Urinary bladder (tissue), 4 donors: ENCODE measurements around the gene RAI2. TPM values are rescaled to one million over a fixed set of nuclear protein-coding genes. Genes with fewer than 3 reads are reported as not detected.

Experiments used
- DNase-seq: peaks from one replicate; pipeline ENCODE4 v3.0.0-alpha.2; 2015; ENCODE audit errors: extremely low spot score
- H3K27ac ChIP-seq: one replicate; pipeline ENCODE4 v1.5.1; 2013; ENCODE audit warnings: low read depth, mild to moderate bottlenecking, moderate library complexity
- H3K36me3 ChIP-seq: one replicate; pipeline ENCODE4 v1.6.1; 2013; ENCODE audit warnings: mild to moderate bottlenecking, moderate library complexity; ENCODE audit not compliant: insufficient read depth
- H3K4me1 ChIP-seq: one replicate; pipeline ENCODE4 v1.6.1; 2013; ENCODE audit warnings: mild to moderate bottlenecking, moderate library complexity; ENCODE audit not compliant: insufficient read depth
- H3K4me3 ChIP-seq: one replicate; pipeline ENCODE4 v1.5.1; 2013; ENCODE audit warnings: low read depth, low read length
- WGBS: extraction: QIAGEN DNeasy Blood & Tissue Kit; methylation state at CpG from one replicate; pipeline ENCODE4 v1.1.7; 2013; 5-methylcytosine and 5-hydroxymethylcytosine counted together
- polyA plus RNA-seq: library from polyadenylated mRNA; stranded (reverse); fragments of 200-250 nt; gene quantifications from one replicate; pipeline ENCODE4 v1.2.3, GENCODE V29; 2013
- total RNA-seq: library from RNA; depleted of rRNA; stranded (reverse); fragments of >200 nt; gene quantifications from one replicate; pipeline ENCODE4 v1.2.3, GENCODE V29; 2014
- donor health status: healthy with polysubstance abuse.
- donor health status: healthy.

The RAI2 gene
- total RNA-seq, result 4.7 TPM
- polyA plus RNA-seq, result 54.3 TPM

- Histone ChIP-seq H3K27ac (peak within 1 kb of the TSS; percentile 73), H3K36me3 (no peaks in the 10 kb centered on the region), H3K4me1 (peaks cover 1% of the 10 kb centered on the region), H3K4me3 (peak within 1 kb of the TSS; percentile 67)
- under 1% methylated on average over 79 of the region's 98 CpGs for WGBS
- DNase-seq, result no peak
These were observed at the start of gene RAI2 for GRCh38 chrX:17860811-17861488. Gene RAI2, minus strand, starts transcription at chrX:17861298. Its CDS starts 59,288 bp downstream, at chrX:17802010.

DNA sequence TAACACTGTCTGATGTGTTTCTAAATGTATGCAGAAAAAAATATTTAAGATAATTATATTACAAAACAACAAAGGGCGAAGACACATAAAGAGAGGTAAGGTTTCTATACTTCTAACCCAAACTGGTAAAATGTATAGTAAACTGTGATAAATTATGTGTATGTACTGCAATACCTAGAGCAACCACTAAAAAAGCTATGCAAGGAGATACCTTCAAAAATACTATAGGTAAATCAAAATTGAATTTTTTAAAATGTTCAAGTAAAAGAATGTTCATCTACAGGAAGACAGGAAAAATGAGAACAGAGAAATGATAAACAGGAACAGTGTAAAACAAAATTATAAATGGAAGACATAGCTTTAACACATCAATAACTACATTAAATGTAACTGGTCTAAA, 27.3 kb upstream of the RAI2 start:
- no peaks in the 10 kb centered on the region for H3K4me1 ChIP-seq
- no peak for DNase-seq
- no peaks in the 10 kb centered on the region for H3K36me3 ChIP-seq
- no peak overlapping the region for H3K27ac ChIP-seq
- WGBS, result 100% methylated on average over 1 of the region's 1 CpG
- H3K4me3 ChIP-seq, result no peak overlapping the region

GRCh38 chrX:17882680-17883079, 21.6 kb upstream of the RAI2 start:
- H3K4me3 ChIP-seq, result no peak overlapping the region
- H3K4me1 ChIP-seq, result no peaks in the 10 kb centered on the region
- H3K27ac ChIP-seq, result no peak overlapping the region
- DNase-seq, result no peak
- H3K36me3 ChIP-seq, result no peaks in the 10 kb centered on the region
- 91% methylated on average over 2 of the region's 2 CpGs for WGBS

- no peak for DNase-seq
- no peak overlapping the region for H3K4me3 ChIP-seq
- H3K36me3 ChIP-seq, result no peaks in the 10 kb centered on the region
- H3K4me1 ChIP-seq, result no peaks in the 10 kb centered on the region
- H3K27ac ChIP-seq, result no peak overlapping the region
- whole genome bisulfite sequencing, result 86% methylated on average over 2 of the region's 2 CpGs
These were observed 17.1 kb upstream of the RAI2 start for GRCh38 chrX:17878028-17878670.

DNA sequence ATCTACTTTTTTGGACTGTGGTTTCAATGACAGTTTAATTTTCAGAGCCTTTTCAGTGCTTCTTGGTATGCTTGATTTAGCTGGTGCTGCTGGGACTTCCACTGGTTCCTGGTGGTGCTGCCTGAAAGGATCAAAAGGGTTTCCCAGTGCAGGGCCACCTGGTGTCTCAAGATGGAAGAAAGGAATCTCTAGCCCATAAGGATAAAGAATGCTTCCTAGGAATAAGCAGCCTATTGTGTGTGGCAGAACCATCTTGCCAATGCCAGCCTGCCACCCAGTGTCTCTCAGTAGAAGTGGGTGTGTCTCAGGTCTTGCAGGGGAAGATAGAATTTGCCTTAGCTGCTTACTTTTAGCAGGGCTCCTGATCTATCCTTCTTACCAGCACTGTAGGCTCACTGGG, 15.0 kb upstream of the RAI2 start:
- H3K27ac ChIP-seq, result no peak overlapping the region
- no peaks in the 10 kb centered on the region for H3K4me1 ChIP-seq
- no peaks in the 10 kb centered on the region for H3K36me3 ChIP-seq
- no peak overlapping the region for H3K4me3 ChIP-seq
- no peak for DNase-seq

- H3K36me3 ChIP-seq, result no peaks in the 10 kb centered on the region
- no peak overlapping the region for H3K4me3 ChIP-seq
- no peak overlapping the region for H3K27ac ChIP-seq
- DNase-seq, result no peak
- WGBS, result 71% methylated on average over 2 of the region's 2 CpGs
- H3K4me1 ChIP-seq, result no peaks in the 10 kb centered on the region
These were observed 8.5 kb upstream of the RAI2 start for GRCh38 chrX:17869580-17869979.

DNA sequence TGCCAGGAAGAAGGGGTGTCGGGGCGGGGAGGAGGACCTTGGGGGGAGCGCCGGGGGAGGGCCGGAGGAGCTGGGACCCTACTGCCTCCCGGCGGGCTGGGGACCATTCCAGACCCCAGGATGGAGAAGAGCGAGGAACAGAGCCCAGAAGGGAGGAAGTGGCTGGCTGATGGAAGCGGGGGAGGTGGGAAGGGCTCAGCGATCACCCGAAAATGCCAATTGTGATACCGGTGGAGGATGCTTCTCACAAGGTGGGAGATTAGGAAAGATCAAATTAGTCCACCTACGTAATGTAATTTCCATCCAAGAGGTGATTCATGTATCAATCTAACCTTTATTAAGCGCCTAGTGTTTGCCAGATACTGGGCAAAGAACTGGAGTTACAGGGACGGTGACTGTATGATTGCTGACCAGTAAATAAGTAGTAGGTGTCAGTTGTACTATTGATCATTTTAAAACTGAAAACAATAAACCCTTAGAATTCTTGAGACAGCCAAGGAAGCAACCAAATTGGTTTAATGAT, 452 bp upstream of the RAI2 start:
- Histone ChIP-seq H3K4me3 (peak overlapping the region; percentile 67), H3K36me3 (no peaks in the 10 kb centered on the region), H3K27ac (no peak overlapping the region), H3K4me1 (peaks cover 1% of the 10 kb centered on the region)
- WGBS, result 5% methylated on average over 15 of the region's 15 CpGs
- DNase-seq, result no peak

DNA sequence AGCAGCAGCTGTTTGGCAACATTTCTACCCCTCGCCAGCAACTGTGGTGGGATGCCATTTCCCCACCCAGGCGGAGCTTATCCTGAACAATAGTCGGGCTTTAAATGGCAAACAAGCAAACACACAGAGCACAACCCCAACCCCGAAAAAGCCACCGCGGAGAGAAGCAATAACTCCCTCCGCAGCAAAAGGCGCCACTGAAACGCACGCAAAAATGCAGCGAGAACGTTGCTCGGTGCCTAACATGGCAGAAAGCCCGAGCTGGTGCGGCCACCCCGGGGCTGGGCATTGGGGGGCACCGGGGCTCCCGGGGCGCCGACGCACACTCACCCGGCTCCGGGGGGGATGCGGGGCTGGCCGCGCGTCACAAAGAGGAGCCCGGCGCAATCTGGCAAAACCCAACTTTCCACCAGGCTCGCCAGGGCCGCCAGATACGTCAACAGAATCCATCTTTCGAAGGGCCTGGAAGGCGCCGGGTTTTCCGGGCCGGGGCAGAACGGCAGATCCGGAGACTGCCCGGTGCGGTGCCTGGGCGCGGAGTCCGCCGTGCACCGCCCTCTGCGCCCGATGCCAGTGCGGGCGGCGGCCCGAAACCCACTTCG, 818 bp downstream of the RAI2 start:
- WGBS, result under 1% methylated on average over 53 of the region's 53 CpGs
- Histone ChIP-seq H3K4me1 (peaks cover 1% of the 10 kb centered on the region), H3K36me3 (no peaks in the 10 kb centered on the region), H3K4me3 (peak overlapping the region; percentile 67), H3K27ac (peak overlapping the region; percentile 40)
- DNase-seq, result no peak

- Histone ChIP-seq H3K4me1 (peaks cover 1% of the 10 kb centered on the region), H3K36me3 (no peaks in the 10 kb centered on the region), H3K27ac (peak overlapping the region; percentile 40), H3K4me3 (peak overlapping the region; percentile 67)
- DNase-seq, result no peak
- whole genome bisulfite sequencing, result under 1% methylated on average over 23 of the region's 23 CpGs
These were observed 1.4 kb downstream of the RAI2 start for GRCh38 chrX:17859609-17860178.

- 40% methylated on average over 6 of the region's 6 CpGs for WGBS
- no peak for DNase-seq
- Histone ChIP-seq H3K27ac (no peak overlapping the region), H3K4me3 (no peak overlapping the region), H3K4me1 (peaks cover 3% of the 10 kb centered on the region), H3K36me3 (no peaks in the 10 kb centered on the region)
These were observed 6.6 kb downstream of the RAI2 start for GRCh38 chrX:17854531-17854930.

- Histone ChIP-seq H3K27ac (no peak overlapping the region), H3K4me1 (peaks cover 2% of the 10 kb centered on the region), H3K36me3 (no peaks in the 10 kb centered on the region), H3K4me3 (no peak overlapping the region)
- DNase-seq, result no peak
- 27% methylated on average over 2 of the region's 2 CpGs for WGBS
These were observed 7.0 kb downstream of the RAI2 start for GRCh38 chrX:17854069-17854468.

- WGBS, result 73% methylated on average over 7 of the region's 7 CpGs
- Histone ChIP-seq H3K27ac (no peak overlapping the region), H3K4me3 (no peak overlapping the region), H3K4me1 (peaks cover 2% of the 10 kb centered on the region), H3K36me3 (no peaks in the 10 kb centered on the region)
- DNase-seq, result no peak
These were observed 9.2 kb downstream of the RAI2 start for GRCh38 chrX:17851874-17852273.

DNA sequence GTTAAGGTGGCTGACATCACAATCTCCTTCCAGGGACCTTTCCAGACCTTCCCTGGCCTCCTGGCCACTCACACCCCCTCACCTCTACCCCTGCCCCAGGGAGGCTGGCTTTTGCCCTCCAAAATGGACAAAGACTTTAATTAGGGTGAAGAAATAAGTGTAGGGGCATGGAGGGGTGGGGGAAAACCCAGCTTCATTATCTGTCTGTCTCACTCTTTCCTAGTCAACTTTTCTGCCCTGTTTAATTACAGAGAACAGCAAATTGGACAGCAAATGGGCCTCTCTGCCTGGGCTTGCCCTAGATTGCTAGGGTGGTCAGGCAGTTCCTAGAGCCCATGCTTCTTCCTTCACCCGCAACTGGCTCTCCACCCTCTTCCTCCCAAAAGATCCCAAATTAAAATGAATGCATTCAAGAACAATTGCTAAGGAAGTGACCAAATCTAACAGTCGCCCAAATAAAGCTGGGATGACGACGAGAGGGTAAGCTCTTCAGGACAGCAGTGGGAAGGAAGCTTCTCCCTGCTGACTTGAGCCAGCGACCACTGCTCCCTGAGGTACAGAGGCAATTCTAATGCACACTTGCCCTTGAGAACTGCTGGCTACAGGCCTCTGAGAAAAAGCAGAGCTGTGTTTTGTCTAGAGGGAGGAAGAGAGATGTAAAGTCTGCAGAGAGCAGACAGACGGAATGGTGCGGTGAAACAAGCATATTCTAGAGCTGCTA, 12.4 kb downstream of the RAI2 start:
- Histone ChIP-seq H3K4me1 (peaks cover 4% of the 10 kb centered on the region), H3K27ac (peak overlapping the region; percentile 10), H3K36me3 (no peaks in the 10 kb centered on the region), H3K4me3 (no peak overlapping the region)
- no peak for DNase-seq
- 90% methylated on average over 7 of the region's 7 CpGs for WGBS
